SK-N-SH (cell line): Measurements from ENCODE around the gene MAP3K7CL. TPM values are rescaled to one million over a fixed set of nuclear protein-coding genes. Genes with fewer than 3 reads are reported as not detected.
A peak's percentile ranks its signal among the peaks of the same experiment; 100 is the strongest.

Experiments used
- CTCF ChIA-PET: fragments of 300-600, 350-600 bp; formaldehyde crosslinking; extraction: SDS; loops from one replicate; lab custom pipeline; 2021; lab: Yijun Ruan, JAX
- POLR2A ChIA-PET: fragments of 350-600 bp; sonication (Branson Sonifier 250); formaldehyde crosslinking; extraction: SDS; loops from one replicate; lab custom pipeline; 2020; ENCODE audit warnings: antibody characterized with exemption, inconsistent platforms; lab: Yijun Ruan, JAX
- DNase-seq: peaks from one replicate; pipeline ENCODE4 v3.0.0; 2012
- H2AFZ ChIP-seq: fragments of 200-600 bp; sonication (generic); 2 replicates; pipeline ENCODE4 v1.8.1; 2016; ENCODE audit warnings: antibody characterized with exemption, mild to moderate bottlenecking, low read depth
- H3F3A ChIP-seq: fragments of 200-600 bp; sonication (generic); replicated peaks from 2 replicates; pipeline ENCODE3; 2016; ENCODE audit warnings: antibody characterized with exemption, mild to moderate bottlenecking; ENCODE audit not compliant: insufficient read depth
- H3K27ac ChIP-seq, 2 experiments: fragments of 200-500 bp in 1 of 2; fragments of 200-600 bp in 1 of 2; sonication (Bioruptor generic) in 1 of 2; sonication (generic), shearing (Covaris generic) in 1 of 2; 2 replicates each; pipeline versions ENCODE4 v1.5.1 to v1.6.1; 2014 to 2016; ENCODE audit warnings: low read depth in 2 of 2, inconsistent platforms in 1 of 2, low read length in 1 of 2, mild to moderate bottlenecking in 1 of 2, mixed read lengths in 1 of 2
- H3K27me3 ChIP-seq: fragments of 200-600 bp; sonication (generic), shearing (Covaris generic); 2 replicates; pipeline ENCODE4 v1.6.1; 2016; ENCODE audit warnings: mixed run types; ENCODE audit not compliant: insufficient read depth
- H3K36me3 ChIP-seq, 2 experiments: fragments of 200-500 bp in 1 of 2; fragments of 200-600 bp in 1 of 2; sonication (Bioruptor generic) in 1 of 2; sonication (generic) in 1 of 2; replicated peaks in 1 of 2; 2 replicates each; pipeline versions ENCODE3 to v1.5.1; 2014 to 2016; ENCODE audit warnings: low read length in 1 of 2, mild to moderate bottlenecking in 1 of 2; ENCODE audit not compliant: insufficient read depth in 2 of 2, control insufficient read depth in 1 of 2
- H3K4me1 ChIP-seq, 2 experiments: fragments of 200-500 bp in 1 of 2; fragments of 200-600 bp in 1 of 2; sonication (Bioruptor generic) in 1 of 2; sonication (generic), shearing (Covaris generic) in 1 of 2; 2 replicates each; pipeline versions ENCODE4 v1.5.1 to v1.6.1; 2014 to 2016; ENCODE audit warnings: low read depth in 1 of 2, low read length in 1 of 2, mixed run types in 1 of 2; ENCODE audit not compliant: insufficient read depth in 2 of 2, control insufficient read depth in 1 of 2
- H3K4me2 ChIP-seq: fragments of 200-600 bp; sonication (generic), shearing (Covaris generic); 2 replicates; pipeline ENCODE4 v1.6.1; 2017; ENCODE audit warnings: mixed run types
- H3K4me3 ChIP-seq, 2 experiments: fragments of 200-500 bp in 1 of 2; fragments of 200-600 bp in 1 of 2; sonication (Bioruptor generic) in 1 of 2; sonication (generic), shearing (Covaris generic) in 1 of 2; 2 replicates each; pipeline versions ENCODE4 v1.5.1 to v1.8.1; 2014 to 2016; ENCODE audit warnings: low read depth in 2 of 2, inconsistent platforms in 1 of 2, low read length in 1 of 2, mild to moderate bottlenecking in 1 of 2, mixed read lengths in 1 of 2, moderate library complexity in 1 of 2
- H3K79me2 ChIP-seq: fragments of 200-600 bp; sonication (generic); 2 replicates; pipeline ENCODE4 v1.8.1; 2017; ENCODE audit warnings: mild to moderate bottlenecking; ENCODE audit not compliant: insufficient read depth
- H3K9ac ChIP-seq: fragments of 200-600 bp; sonication (generic); 2 replicates; pipeline ENCODE4 v1.6.1; 2017; ENCODE audit warnings: mixed run types
- H3K9me2 ChIP-seq: fragments of 200-600 bp; sonication (generic); 2 replicates; pipeline ENCODE4 v1.6.1; 2017; ENCODE audit warnings: mixed run types
- H3K9me3 ChIP-seq: fragments of 200-600 bp; sonication (generic); 2 replicates; pipeline ENCODE4 v1.6.1; 2017; ENCODE audit warnings: mixed run types, mild to moderate bottlenecking, moderate library complexity
- H4K20me1 ChIP-seq: fragments of 200-600 bp; sonication (generic); 2 replicates; pipeline ENCODE4 v1.6.1; 2017; ENCODE audit warnings: mild to moderate bottlenecking, mixed run types; ENCODE audit not compliant: insufficient read depth
- EP300 ChIP-seq, 2 experiments: IDR thresholded peaks; 2 replicates each; pipeline versions ENCODE4 v1.4.0 to v1.6.1; 2012; ENCODE audit warnings: borderline replicate concordance in 1 of 2, low read depth in 1 of 2, low read length in 1 of 2
- FOSL2 ChIP-seq: IDR thresholded peaks from 2 replicates; pipeline ENCODE4 v1.4.0; 2012; ENCODE audit warnings: low read depth, mild to moderate bottlenecking, moderate library complexity, borderline replicate concordance
- MAX ChIP-seq: IDR thresholded peaks from 2 replicates; pipeline ENCODE4 v1.4.0; 2012; ENCODE audit warnings: low read depth
- MXI1 ChIP-seq: IDR thresholded peaks from 2 replicates; pipeline ENCODE4 v1.6.1; 2012; ENCODE audit warnings: mild to moderate bottlenecking, low read depth, low read length, improper control_type of control experiment
- NFIC ChIP-seq: IDR thresholded peaks from 2 replicates; pipeline ENCODE4 v1.4.0; 2012; ENCODE audit warnings: borderline replicate concordance
- NRF1 ChIP-seq: IDR thresholded peaks from 2 replicates; pipeline ENCODE4 v1.6.1; 2012; ENCODE audit warnings: low read depth, mild to moderate bottlenecking, low read length
- PBX3 ChIP-seq: IDR thresholded peaks from 2 replicates; pipeline ENCODE4; 2012
- RCOR1 ChIP-seq: fragments of 150-350 bp; IDR thresholded peaks from 2 replicates; pipeline ENCODE4 v1.6.1; 2017; ENCODE audit warnings: antibody characterized with exemption, low read length
- REST ChIP-seq: IDR thresholded peaks from 2 replicates; pipeline ENCODE4 v1.6.1; 2012; ENCODE audit warnings: mild to moderate bottlenecking, low read depth, low read length, moderate library complexity
- TAF1 ChIP-seq: IDR thresholded peaks from 2 replicates; pipeline ENCODE4 v1.6.1; 2012; ENCODE audit warnings: low read depth, mild to moderate bottlenecking, low read length, moderate library complexity, borderline replicate concordance
- USF1 ChIP-seq: IDR thresholded peaks from 2 replicates; pipeline ENCODE4 v1.4.0; 2012; ENCODE audit warnings: low read depth, borderline replicate concordance
- WGBS: methylation state at CpG from one replicate; pipeline ENCODE4 v1.1.6; 2017; ENCODE audit warnings: low lambda C conversion rate; 5-methylcytosine and 5-hydroxymethylcytosine counted together
- polyA plus RNA-seq, 3 experiments: library from polyadenylated mRNA; depleted of rRNA; stranded (reverse); fragments of >200 nt; gene quantifications; 2 replicates each; pipeline ENCODE4 v1.2.3, GENCODE V29; 2012

Gene MAP3K7CL
- polyA plus RNA-seq, 1 of the 3 experiments (the other 2 are of a cell fraction): 2.3 TPM

- TF ChIP-seq TAF1 (no peak), REST (no peak), NFIC (no peak), PBX3 (peak; percentile 53), USF1 (no peak), MXI1 (no peak), NRF1 (no peak), EP300 (IDR thresholded peaks at IDR 0.05; ENCODE audit: borderline replicate concordance in 1 of 2, low read depth in 1 of 2, low read length in 1 of 2) (no peak), RCOR1 (no peak)
These were observed 25.2 kb upstream of the MAP3K7CL start (continued) for GRCh38 chr21:29105218-29105617.

- POLR2A ChIA-PET: no interaction called here
- H3K4me3 ChIP-seq: no peak overlapping the region
- H4K20me1 ChIP-seq: no peaks in the 10 kb centered on the region
- no peaks in the 10 kb centered on the region for H3K9me2 ChIP-seq
- no peak overlapping the region for H3K9ac ChIP-seq
- no peaks in the 10 kb centered on the region for H3K79me2 ChIP-seq
- H3K9me3 ChIP-seq: no peaks in the 10 kb centered on the region
- TF ChIP-seq FOSL2: peak; percentile 17; the same call in 1 of the 2 replicates
- TF ChIP-seq MAX: no peak
- CTCF ChIA-PET: interaction anchor here (0.7 to 0.9 kb wide), 2 partner anchors 24 to 246 kb away, joined by 3 to 4 read pairs; no protein-coding TSS in a partner anchor
- H3K27me3 ChIP-seq: no peaks in the 10 kb centered on the region
- WGBS: 66% methylated on average over 5 of the region's 5 CpGs
- DNase-seq: no peak
- H2AFZ ChIP-seq: 0 out of 2 replicates have a peak overlapping the region, but pooled peaks have one; percentile 35
- H3K36me3 ChIP-seq: no peaks in the 10 kb centered on the region
- no peaks in the 10 kb centered on the region for H3F3A ChIP-seq
- no peak overlapping the region for H3K4me2 ChIP-seq
- no peak overlapping the region for H3K27ac ChIP-seq
- peaks cover 0 to 10% of the 10 kb centered on the region in 2 experiments; a peak in 1 of 4 replicates for H3K4me1 ChIP-seq
These were observed 15.5 kb upstream of the MAP3K7CL start for GRCh38 chr21:29114765-29115500.
